Kidney (tissue), 14 donors: ENCODE data around the gene MACROD2. TPM values are rescaled to one million over a fixed set of nuclear protein-coding genes. Genes with fewer than 3 reads are reported as not detected.

Experiments
- DNase-seq, 5 donors: peaks; one replicate each; pipeline ENCODE4 v3.0.0-alpha.2; 2013 to 2020
- FAIRE-seq: peaks from 2 replicates; lab custom pipeline; 2012; peaks lifted over from hg19 to GRCh38; lab: Jason Lieb, UNC
- H3K27ac ChIP-seq, 2 donors: one replicate each; pipeline ENCODE4 v1.7.0; 2013; ENCODE audit warnings: low read depth in 2 of 2, low read length in 2 of 2, inconsistent platforms in 1 of 2
- H3K27me3 ChIP-seq: one replicate; pipeline ENCODE4 v1.7.1; 2013; ENCODE audit warnings: low read length, inconsistent platforms; ENCODE audit not compliant: control insufficient read depth, insufficient read depth
- H3K36me3 ChIP-seq, 3 donors: one replicate each; pipeline versions ENCODE4 v1.7.0 to v1.7.1; 2013; ENCODE audit warnings: low read length in 3 of 3, control low read depth in 1 of 3, inconsistent platforms in 1 of 3; ENCODE audit not compliant: insufficient read depth in 3 of 3, control insufficient read depth in 2 of 3
- H3K4me1 ChIP-seq, 3 donors: one replicate each; pipeline versions ENCODE4 v1.7.0 to v1.7.1; 2013; ENCODE audit warnings: low read length in 3 of 3, inconsistent platforms in 1 of 3, low read depth in 1 of 3; ENCODE audit not compliant: control insufficient read depth in 2 of 3, insufficient read depth in 2 of 3
- H3K4me3 ChIP-seq, 3 donors: one replicate each; pipeline versions ENCODE4 v1.7.0 to v1.8.1; 2013; ENCODE audit warnings: low read length in 3 of 3, control low read depth in 1 of 3, inconsistent platforms in 1 of 3
- H3K9ac ChIP-seq, 3 donors: one replicate each; pipeline versions ENCODE4 v1.7.0 to v1.7.1; 2013; ENCODE audit warnings: low read length in 3 of 3, control low read depth in 1 of 3, inconsistent platforms in 1 of 3
- H3K9me3 ChIP-seq, 3 donors: one replicate each; pipeline versions ENCODE4 v1.7.0 to v1.7.1; 2013; ENCODE audit warnings: low read length in 3 of 3, control low read depth in 1 of 3, inconsistent platforms in 1 of 3; ENCODE audit not compliant: control insufficient read depth in 2 of 3, insufficient read depth in 1 of 3
- CTCF ChIP-seq: IDR thresholded peaks from 3 replicates; pipeline ENCODE4 v1.5.1; 2012; ENCODE audit warnings: mild to moderate bottlenecking, moderate library complexity, borderline replicate concordance; ENCODE audit not compliant: insufficient read depth; ENCODE audit errors: extremely low read depth
- intact Hi-C: fragments of 100-400 bp; cut with DNase I; formaldehyde crosslinking; loops from one replicate; pipeline ENCODE4 v1.11.1; 2022
- polyA plus RNA-seq: library from polyadenylated mRNA; stranded (reverse); fragments of 350-450 nt; fragmentation: Illumina TruSeq; extraction: RNeasy Lipid Tissue Mini Kit (QIAGEN cat#74804); gene quantifications from one replicate; pipeline ENCODE4 v1.2.3, GENCODE V29; 2014; ENCODE audit warnings: low read depth, low replicate concordance; ENCODE audit not compliant: insufficient read depth
- total RNA-seq: library from RNA; stranded (reverse); fragmentation: NEBNext Ultra II Directional; extraction: Animal tissue kit (Norgen Biotek cat#: 25700); gene quantifications from one replicate; pipeline ENCODE4 v1.2.1, GENCODE V29; 2021
- donor health status: control.
- donor health status: control.
- donor health status: control.
- donor health status: control.
- donor health status: control.
- donor health status: DM: yes; HTN: yes; CAD: no.
- donor health status: Normal renal cell carcinoma (clear cell type).

The MACROD2 gene
- total and polyA plus RNA-seq, 2 donors from 2014 or later: 3.0 to 10.0 TPM

- TF ChIP-seq CTCF: no peak
- Histone ChIP-seq H3K9ac (no peak overlapping the region), H3K4me1 (no peaks in the 10 kb centered on the region), H3K27me3 (no peaks in the 10 kb centered on the region), H3K36me3 (no peaks in the 10 kb centered on the region), H3K9me3 (no peaks in the 10 kb centered on the region), H3K4me3 (no peak overlapping the region), H3K27ac (no peak overlapping the region)
- DNase-seq: peak in 1 of 5 donors; percentile 39
- intact Hi-C loops: no loop called here
- no peak for FAIRE-seq
These were observed 208.3 kb downstream of the MACROD2 start for GRCh38 chr20:14203657-14204056.

DNA sequence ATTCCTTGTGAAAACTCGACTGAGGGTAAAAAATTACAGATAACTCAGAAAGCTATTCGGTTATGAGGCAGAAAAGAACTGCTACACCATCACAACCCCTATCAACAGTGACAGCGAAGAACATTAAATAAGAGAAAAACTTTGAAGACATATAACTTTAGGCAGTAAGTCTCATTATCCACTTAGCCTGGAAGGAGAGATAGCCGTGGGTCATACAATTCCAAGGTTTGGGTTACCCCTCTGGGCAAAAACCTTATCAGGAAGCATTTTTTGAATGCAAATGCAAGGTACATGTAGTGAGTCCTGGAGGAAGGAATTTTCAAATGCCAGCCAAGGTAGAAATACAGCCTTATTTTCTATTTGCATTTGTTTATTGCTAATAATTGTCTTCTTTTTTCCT is 212.3 kb downstream of the MACROD2 start:
- no peak overlapping the region for H3K27ac ChIP-seq
- H3K9ac ChIP-seq: no peak overlapping the region
- no peaks in the 10 kb centered on the region for H3K4me1 ChIP-seq
- H3K9me3 ChIP-seq: no peaks in the 10 kb centered on the region
- H3K36me3 ChIP-seq: no peaks in the 10 kb centered on the region
- H3K27me3 ChIP-seq: no peaks in the 10 kb centered on the region
- DNase-seq (no peak), FAIRE-seq (no peak)
- no peak for TF ChIP-seq CTCF
- intact Hi-C loops: no loop called here
- H3K4me3 ChIP-seq: no peak overlapping the region

GRCh38 chr20:14208956-14209355 is 213.6 kb downstream of the MACROD2 start:
- no peak for TF ChIP-seq CTCF
- FAIRE-seq (no peak), DNase-seq (no peak)
- intact Hi-C loops: no loop called here
- no peak overlapping the region for H3K4me3 ChIP-seq
- no peak overlapping the region for H3K27ac ChIP-seq
- H3K9me3 ChIP-seq: no peaks in the 10 kb centered on the region
- H3K4me1 ChIP-seq: no peaks in the 10 kb centered on the region
- H3K27me3 ChIP-seq: no peaks in the 10 kb centered on the region
- no peak overlapping the region for H3K9ac ChIP-seq
- no peaks in the 10 kb centered on the region for H3K36me3 ChIP-seq

DNA sequence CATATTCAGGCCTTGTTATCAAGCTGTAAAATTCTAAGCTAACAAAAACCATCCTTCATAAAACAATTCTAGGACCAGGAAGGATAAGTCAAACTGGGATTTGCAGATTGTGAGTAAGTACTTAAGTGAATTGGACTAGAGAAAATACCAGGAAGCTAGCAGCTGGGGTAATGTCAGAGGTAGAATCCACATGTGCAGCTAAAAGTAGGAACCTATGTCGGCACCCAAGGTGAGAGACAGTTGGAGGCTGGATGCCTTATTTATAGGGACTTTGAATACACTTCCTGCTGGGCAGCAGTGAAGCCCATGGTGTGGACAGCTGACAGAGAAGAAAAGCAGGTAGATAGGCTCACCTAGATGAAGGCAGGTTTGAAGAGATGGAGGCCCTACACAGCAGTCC is 214.8 kb downstream of the MACROD2 start:
- FAIRE-seq (no peak), DNase-seq (no peak)
- intact Hi-C loops: no loop called here
- H3K4me3 ChIP-seq: no peak overlapping the region
- no peaks in the 10 kb centered on the region for H3K27me3 ChIP-seq
- H3K9ac ChIP-seq: no peak overlapping the region
- H3K4me1 ChIP-seq: no peaks in the 10 kb centered on the region
- TF ChIP-seq CTCF: no peak
- no peaks in the 10 kb centered on the region for H3K36me3 ChIP-seq
- no peaks in the 10 kb centered on the region for H3K9me3 ChIP-seq
- H3K27ac ChIP-seq: no peak overlapping the region
